GM19351 (cell line): ENCODE results near the gene NDUFB6.
A peak's percentile ranks its signal among the peaks of the same experiment; 100 is the strongest.
"Not testable (repeated sequence)": the region's sequence is repeated elsewhere in the genome, so short reads cannot be mapped to it uniquely, and the experiment has no call there.

Source experiments
- ATAC-seq: cut with Tn5 transposase; IDR thresholded peaks from one replicate; pipeline ENCODE4 v1.9.1; 2021; ENCODE audit warnings: mild to moderate bottlenecking, moderate library complexity; ENCODE audit not compliant: unreplicated experiment

The NDUFB6 gene

DNA sequence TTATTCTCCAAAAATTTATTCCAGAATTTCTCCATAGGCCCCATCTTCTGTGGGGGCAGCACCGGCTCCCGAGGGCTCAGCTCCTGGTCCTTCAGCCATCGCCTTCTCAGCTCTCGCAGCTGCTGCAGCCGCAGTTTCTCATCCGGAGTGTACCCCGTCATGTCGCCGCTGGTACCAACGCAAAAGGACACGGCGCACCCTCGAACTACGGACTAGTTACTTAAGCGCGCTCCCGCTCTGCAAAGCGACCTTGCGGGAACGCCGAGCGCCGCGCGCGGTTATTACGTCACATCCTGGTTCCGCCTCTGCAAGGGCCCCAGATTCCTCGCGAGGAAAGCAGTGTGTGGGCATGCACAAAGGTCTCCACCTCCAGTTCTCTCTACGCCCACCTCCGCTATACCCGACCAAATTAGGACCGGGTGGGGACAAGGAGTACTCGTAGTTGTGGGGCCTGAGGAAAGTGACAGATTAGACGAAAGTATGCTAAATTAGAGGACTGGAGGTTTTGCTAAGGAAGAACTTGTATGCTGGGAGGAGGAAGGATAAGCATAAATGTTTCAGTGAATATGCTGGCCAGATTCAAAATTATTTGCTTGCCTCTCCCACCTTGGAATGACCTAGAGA lies at the start of gene NDUFB6:
TSS of gene NDUFB6 (minus strand) at position 260 of the 624 bp plus-strand sequence. CDS start at position 161, 99 bp downstream.
- peak; percentile 76 for ATAC-seq

- ATAC-seq: no peak
Observed at GRCh38 chr9:32618261-32618660, 45.3 kb upstream of the NDUFB6 start.

- no peak for ATAC-seq
Observed at GRCh38 chr9:32606811-32607210, 33.9 kb upstream of the NDUFB6 start.

DNA sequence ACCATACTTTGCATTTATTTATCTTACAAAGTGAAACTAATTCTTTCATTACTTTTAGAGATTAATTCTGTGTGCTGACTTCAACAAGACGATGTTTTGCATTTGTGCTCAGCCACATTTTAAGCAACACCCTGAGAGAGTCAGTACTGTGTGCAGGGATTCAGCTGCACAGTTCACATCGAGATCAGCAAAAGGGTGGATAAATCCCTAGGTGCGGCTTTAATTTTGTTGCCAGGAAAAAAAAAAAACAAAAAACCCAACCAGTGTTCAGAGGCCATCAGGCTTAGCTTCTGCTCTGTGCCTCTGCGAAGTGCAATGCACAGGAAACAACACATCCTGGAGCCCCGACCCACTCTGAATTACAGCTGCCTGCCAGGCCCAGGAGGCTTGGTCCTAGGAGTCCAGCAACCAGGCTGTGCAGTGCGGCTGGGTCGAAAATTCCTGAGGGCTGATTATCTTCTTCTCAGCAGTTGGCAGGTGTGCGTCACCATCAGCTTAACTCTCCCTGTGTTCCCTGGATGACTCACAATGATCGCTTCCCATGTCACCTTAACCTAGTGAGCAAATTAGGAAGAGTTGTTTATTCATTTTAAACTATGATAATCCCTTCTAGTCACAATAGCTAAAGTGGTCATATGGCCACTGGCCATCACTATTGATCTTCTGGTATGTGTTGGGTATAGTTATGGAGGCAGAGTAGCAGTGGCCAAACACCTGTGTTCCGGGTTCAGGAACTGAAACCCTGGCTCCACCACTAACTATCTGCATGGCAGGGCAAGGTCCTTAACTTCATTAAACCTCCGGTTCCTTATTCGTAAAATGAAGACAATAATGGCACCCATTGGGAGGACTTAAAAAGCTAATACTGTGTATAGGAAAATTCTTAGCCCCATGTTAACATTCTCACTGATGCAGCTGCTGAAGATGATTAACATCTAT lies 31.2 kb upstream of the NDUFB6 start:
- peak; percentile 71 for ATAC-seq

DNA sequence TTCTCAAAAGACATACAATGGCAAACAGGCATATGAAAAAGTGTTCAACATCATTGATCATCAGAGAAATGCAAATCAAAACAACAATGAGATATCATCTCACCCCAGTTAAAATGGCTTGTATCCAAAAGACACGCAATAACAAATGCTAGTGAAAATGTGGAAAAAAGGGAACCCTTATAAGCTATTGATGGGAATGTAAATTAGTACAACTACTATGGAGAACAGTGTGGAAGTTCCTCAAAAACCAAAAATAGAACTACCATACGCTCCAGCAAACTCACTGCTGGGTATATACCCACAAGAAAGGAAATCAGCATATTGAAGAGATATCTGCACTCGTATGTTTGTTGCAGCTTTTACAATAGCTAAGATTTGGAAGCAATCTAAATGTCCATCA lies 26.1 kb upstream of the NDUFB6 start:
- ATAC-seq: not testable (repeated sequence)

DNA sequence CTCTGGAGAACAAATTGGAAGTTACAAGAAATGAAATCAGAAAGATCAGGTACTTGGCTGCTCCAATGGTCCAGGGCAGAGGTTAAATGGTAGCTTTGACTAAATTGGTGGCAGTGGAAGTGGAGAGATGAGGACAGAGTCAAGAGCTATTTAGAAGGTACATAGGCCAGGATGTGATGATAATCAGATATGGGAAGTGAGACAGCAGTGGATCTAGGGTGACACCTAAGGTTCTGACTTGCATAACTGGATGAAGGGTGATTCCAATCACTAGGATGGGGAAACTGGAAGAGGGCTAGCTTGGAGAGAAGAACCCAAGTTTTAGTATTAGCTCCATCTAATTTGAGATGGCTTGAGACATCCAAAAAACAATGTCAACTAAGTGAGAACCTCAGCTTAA lies 24.0 kb upstream of the NDUFB6 start:
- ATAC-seq: no peak

- ATAC-seq: no peak
Observed at GRCh38 chr9:32596096-32596865, 23.3 kb upstream of the NDUFB6 start.

DNA sequence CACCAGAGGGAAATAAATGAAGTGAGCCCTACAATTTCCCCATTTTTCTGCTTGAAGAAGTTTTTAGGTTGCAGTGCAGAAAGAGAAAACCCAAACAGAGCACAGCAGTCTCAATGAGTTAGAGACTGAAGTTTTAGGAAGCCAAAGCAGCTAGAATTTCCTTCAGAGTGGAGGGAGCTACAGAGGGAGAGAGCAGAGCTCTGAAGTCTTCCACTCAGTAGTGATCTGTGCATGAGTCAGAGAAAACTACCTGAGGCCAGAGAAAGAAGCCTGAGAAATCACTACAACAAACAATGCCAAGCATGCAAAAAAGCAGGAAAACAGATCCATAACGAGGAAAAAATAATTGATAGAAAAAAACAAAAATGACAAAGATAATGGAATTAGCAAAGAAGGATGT lies 17.9 kb upstream of the NDUFB6 start:
- ATAC-seq: no peak

- no peak for ATAC-seq
Observed at GRCh38 chr9:32590476-32590875, 17.5 kb upstream of the NDUFB6 start.

GRCh38 chr9:32589083-32589723 lies 16.2 kb upstream of the NDUFB6 start:
- peak; percentile 86 for ATAC-seq

GRCh38 chr9:32587901-32588300 lies 14.9 kb upstream of the NDUFB6 start:
- no peak for ATAC-seq

DNA sequence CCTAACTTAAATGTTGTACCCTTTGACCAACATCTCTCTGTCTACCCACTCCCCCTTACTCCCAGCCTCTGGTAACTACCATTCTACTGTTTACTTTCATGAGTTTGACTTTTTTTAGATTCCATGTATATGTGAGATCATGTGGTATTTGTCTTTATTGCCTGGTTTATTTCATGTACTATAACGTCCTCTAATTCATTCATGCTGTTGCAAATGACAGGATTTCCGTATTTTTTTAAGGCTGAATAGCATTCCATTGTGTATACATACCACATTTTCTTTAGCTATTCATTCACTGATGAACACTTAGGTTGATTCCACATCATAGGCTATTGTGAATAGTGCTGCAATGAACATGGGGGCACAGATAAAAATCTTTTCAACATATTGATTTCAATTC lies 11.8 kb upstream of the NDUFB6 start:
- ATAC-seq: no peak

DNA sequence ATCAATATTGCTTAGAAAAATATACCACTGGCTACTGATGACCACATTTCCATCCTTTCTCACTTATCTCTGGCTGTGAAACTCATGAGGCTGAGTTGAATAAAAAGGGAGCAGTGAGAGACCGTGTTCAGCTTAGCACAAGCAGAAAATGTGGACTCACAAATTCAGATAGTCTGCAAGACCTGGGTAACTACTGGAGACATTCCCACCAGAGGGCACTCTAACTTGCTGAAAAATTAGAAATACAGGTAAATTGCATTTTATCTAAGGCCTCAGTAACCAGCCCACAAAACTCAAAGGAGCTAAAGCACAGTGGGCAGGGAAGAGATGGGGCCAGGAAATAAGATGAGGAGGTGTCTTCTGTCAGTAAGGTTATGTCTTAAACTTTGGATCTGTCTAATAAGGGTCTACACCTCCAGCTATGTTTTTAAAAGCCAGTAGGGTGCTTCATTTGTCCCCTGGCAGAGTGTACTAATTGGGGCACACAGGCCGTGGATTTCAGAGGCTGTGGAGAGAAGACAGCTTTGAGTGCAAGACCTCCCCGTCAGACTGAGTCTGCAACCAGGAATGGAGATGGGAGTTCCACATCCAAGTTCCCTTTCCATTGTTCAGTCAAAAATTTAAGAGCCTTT lies 8.7 kb upstream of the NDUFB6 start:
- peak; percentile 52 for ATAC-seq

GRCh38 chr9:32580631-32581300 lies 7.8 kb upstream of the NDUFB6 start:
- ATAC-seq: no peak

DNA sequence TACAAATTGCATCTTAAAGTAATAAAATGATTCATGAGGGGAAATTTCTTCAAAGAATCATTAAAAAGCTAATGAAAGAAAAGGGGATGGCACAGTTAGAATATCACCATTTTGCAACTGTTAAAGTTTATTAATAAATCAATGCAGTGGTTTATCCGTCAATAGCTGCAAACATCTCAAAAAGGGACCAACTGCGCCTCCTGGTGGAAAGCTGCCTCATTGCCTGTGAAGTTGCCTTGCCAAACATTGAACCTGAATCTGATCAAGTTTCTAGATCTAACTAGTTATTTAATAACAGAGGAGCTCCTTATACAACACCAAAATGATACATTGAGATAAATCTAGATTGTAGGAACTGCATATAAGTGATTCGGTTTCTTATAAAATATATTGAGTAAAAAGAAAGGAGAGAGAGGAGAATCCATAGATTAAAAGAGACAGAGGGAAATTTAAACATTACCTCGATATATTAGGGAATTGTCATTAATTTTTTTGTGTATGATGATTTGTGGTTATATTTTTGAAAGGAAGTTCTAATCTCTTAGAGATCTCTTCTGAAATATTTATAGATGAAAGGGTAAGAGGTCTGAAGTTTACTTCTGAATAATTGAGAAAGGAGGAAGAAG lies 6.9 kb upstream of the NDUFB6 start:
- ATAC-seq: peak; percentile 56

- ATAC-seq: no peak
Observed at GRCh38 chr9:32578976-32579375, 6.0 kb upstream of the NDUFB6 start.

DNA sequence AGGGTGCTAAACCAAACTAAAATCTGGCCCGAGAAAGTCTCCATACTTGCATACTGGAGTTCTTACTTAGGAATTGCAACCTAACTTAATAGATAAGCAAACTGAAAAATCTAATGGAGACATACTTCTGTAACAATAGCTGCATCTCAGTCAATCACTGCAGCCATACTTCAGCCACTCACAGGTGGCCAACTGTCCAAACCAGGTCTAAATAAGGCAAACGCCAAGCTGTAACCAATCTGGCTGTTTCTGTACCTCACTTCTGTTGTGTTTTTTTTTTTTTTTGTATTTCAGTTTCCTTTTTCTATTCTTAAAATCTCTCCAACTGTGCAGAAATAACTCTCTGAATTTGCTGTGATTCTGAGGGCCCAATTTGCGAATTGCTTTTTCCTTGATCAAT lies 4.4 kb upstream of the NDUFB6 start:
- ATAC-seq: no peak

- no peak for ATAC-seq
Observed at GRCh38 chr9:32574858-32575257, 1.9 kb upstream of the NDUFB6 start.

GRCh38 chr9:32573821-32574220 lies 862 bp upstream of the NDUFB6 start:
- ATAC-seq: no peak
